Natural killer cell (primary cell): ENCODE measurements around the gene HSPA1A. TPM values are rescaled to one million over a fixed set of nuclear protein-coding genes. Genes with fewer than 3 reads are reported as not detected.

Experiments used
- ATAC-seq, 3 donors: fragments of 150-1000 bp in 2 of 3; fragments of 200-7000 bp in 1 of 3; cut with Tn5 transposase; 1 replicate in 1 of 3; 2 replicates in 2 of 3; pipeline ENCODE4 v1.10.0; 2021; ENCODE audit warnings: mild to moderate bottlenecking in 2 of 3, moderate library complexity in 2 of 3
- DNase-seq, 2 donors: peaks; one replicate each; pipeline versions ENCODE4 v3.0.0 to v3.0.0-alpha.2; 2013 to 2021; ENCODE audit warnings: mixed read lengths in 1 of 2
- H3K27ac ChIP-seq: one replicate; pipeline ENCODE4 v1.5.1; 2013; ENCODE audit warnings: mild to moderate bottlenecking, low read length
- H3K27me3 ChIP-seq: one replicate; pipeline ENCODE4 v1.6.1; 2013; ENCODE audit warnings: low read length; ENCODE audit not compliant: control insufficient read depth, insufficient read depth
- H3K36me3 ChIP-seq: one replicate; pipeline ENCODE4 v1.6.1; 2013; ENCODE audit warnings: low read length; ENCODE audit not compliant: control insufficient read depth, insufficient read depth
- H3K4me1 ChIP-seq: one replicate; pipeline ENCODE4 v1.6.1; 2013; ENCODE audit warnings: low read length; ENCODE audit not compliant: control insufficient read depth, insufficient read depth
- H3K4me3 ChIP-seq: one replicate; pipeline ENCODE4 v1.5.1; 2013; ENCODE audit warnings: low read length
- H3K9me3 ChIP-seq: one replicate; pipeline ENCODE4 v1.6.1; 2013; ENCODE audit warnings: low read length; ENCODE audit not compliant: control insufficient read depth, insufficient read depth
- H3K27ac Mint-ChIP-seq, 2 donors: one replicate each; pipeline ENCODE4 v1.8.0; 2022; ENCODE audit warnings: mild to moderate bottlenecking in 2 of 2, mixed read lengths in 2 of 2, moderate library complexity in 1 of 2
- H3K27me3 Mint-ChIP-seq, 2 donors: one replicate each; pipeline ENCODE4 v1.8.0; 2022; ENCODE audit warnings: low read depth in 2 of 2, mixed read lengths in 2 of 2
- H3K36me3 Mint-ChIP-seq: one replicate; pipeline ENCODE4 v1.8.0; 2022; ENCODE audit warnings: mixed read lengths
- H3K4me1 Mint-ChIP-seq, 2 donors: one replicate each; pipeline ENCODE4 v1.8.0; 2022; ENCODE audit warnings: mixed read lengths in 2 of 2
- H3K4me3 Mint-ChIP-seq: one replicate; pipeline ENCODE4 v1.8.0; 2022; ENCODE audit warnings: mild to moderate bottlenecking, moderate library complexity, mixed read lengths
- H3K9me3 Mint-ChIP-seq, 2 donors: one replicate each; pipeline ENCODE4 v1.8.0; 2022; ENCODE audit warnings: mixed read lengths in 2 of 2
- CTCF ChIP-seq: fragments of 200-600 bp; IDR thresholded peaks from one replicate; pipeline ENCODE4 v1.8.0; 2022; ENCODE audit warnings: antibody characterized with exemption
- WGBS: methylation state at CpG from one replicate; pipeline ENCODE4 v1.1.7; 2013; ENCODE audit warnings: missing lambda C conversion rate; ENCODE audit not compliant: insufficient coverage; 5-methylcytosine and 5-hydroxymethylcytosine counted together
- intact Hi-C: fragments of 100-400 bp; cut with micrococcal nuclease; formaldehyde crosslinking; loops from one replicate; pipeline ENCODE4 v1.14.2; 2022
- total RNA-seq, 4 donors: library from RNA; stranded (reverse); fragments of 120-200 nt in 1 of 4; gene quantifications; one replicate each; pipeline versions ENCODE4 v1.2.3 to v1.2.4, GENCODE V29; 2013 to 2022

Gene HSPA1A
- total RNA-seq, 3 donors from 2014 or later (not counting 1 experiment from before 2014, with no cell fraction given) = 24.4 to 34.6 (median 34.5) TPM

- Histone ChIP-seq H3K27ac (no peak overlapping the region), H3K4me1 (peaks cover 9% of the 10 kb centered on the region), H3K4me3 (no peak overlapping the region), H3K9me3 (no peaks in the 10 kb centered on the region), H3K36me3 (peaks cover 66% of the 10 kb centered on the region), H3K27me3 (no peaks in the 10 kb centered on the region)
- DNase-seq (no peak), ATAC-seq (no peak)
- TF ChIP-seq CTCF = no peak
- Mint-ChIP-seq H3K27ac (no peak overlapping the region), H3K27me3 (no peaks in the 10 kb centered on the region), H3K4me3 (no peak overlapping the region), H3K4me1 (peaks cover 0 to 5% of the 10 kb centered on the region in 2 donors), H3K9me3 (no peaks in the 10 kb centered on the region), H3K36me3 (no peaks in the 10 kb centered on the region)
- intact Hi-C loops = no loop called here
- 96% methylated on average over 32 of the region's 32 CpGs for WGBS
Measured at GRCh38 chr6:31782126-31782855, 33.1 kb upstream of the HSPA1A start.

GRCh38 chr6:31784098-31784925 lies 31.0 kb upstream of the HSPA1A start:
- Histone ChIP-seq H3K27me3 (no peaks in the 10 kb centered on the region), H3K4me3 (no peak overlapping the region), H3K4me1 (no peaks in the 10 kb centered on the region), H3K9me3 (no peaks in the 10 kb centered on the region), H3K27ac (no peak overlapping the region), H3K36me3 (peaks cover 59% of the 10 kb centered on the region)
- H3K36me3 Mint-ChIP-seq = no peaks in the 10 kb centered on the region
- TF ChIP-seq CTCF = no peak
- no peaks in the 10 kb centered on the region for H3K27me3 Mint-ChIP-seq
- WGBS = 98% methylated on average over 15 of the region's 15 CpGs
- no peak overlapping the region for H3K4me3 Mint-ChIP-seq
- ATAC-seq = no peak
- H3K4me1 Mint-ChIP-seq = no peaks in the 10 kb centered on the region
- no peak for DNase-seq
- H3K9me3 Mint-ChIP-seq = no peaks in the 10 kb centered on the region
- intact Hi-C loops = no loop called here
- no peak overlapping the region for H3K27ac Mint-ChIP-seq

DNA sequence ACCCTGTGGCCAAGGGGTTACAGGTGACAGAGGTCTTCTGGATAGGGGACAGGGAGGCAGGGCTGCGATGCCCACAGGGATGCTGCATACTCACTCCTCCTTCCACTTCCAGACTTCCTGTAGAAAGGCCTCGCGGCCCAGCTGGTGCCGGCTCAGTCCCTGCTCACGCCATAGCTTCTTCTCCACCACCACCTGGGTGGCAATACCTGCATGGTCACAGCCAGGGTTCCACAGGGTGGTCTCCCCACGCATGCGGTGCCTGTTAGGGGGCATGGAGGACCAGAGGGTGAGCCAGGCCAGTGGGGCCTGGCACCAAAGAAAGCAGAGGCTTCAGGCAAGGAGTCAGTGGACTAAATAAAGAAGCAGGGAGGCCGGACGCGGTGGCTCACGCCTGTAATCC lies 29.9 kb upstream of the HSPA1A start:
- DNase-seq (no peak), ATAC-seq (no peak)
- Mint-ChIP-seq H3K4me1 (peaks cover 0 to 1% of the 10 kb centered on the region in 2 donors), H3K36me3 (peaks cover 2% of the 10 kb centered on the region), H3K27me3 (no peaks in the 10 kb centered on the region), H3K9me3 (no peaks in the 10 kb centered on the region), H3K4me3 (no peak overlapping the region), H3K27ac (no peak overlapping the region)
- intact Hi-C loops = no loop called here
- Histone ChIP-seq H3K9me3 (no peaks in the 10 kb centered on the region), H3K36me3 (peaks cover 48% of the 10 kb centered on the region), H3K4me1 (no peaks in the 10 kb centered on the region), H3K27me3 (no peaks in the 10 kb centered on the region), H3K27ac (no peak overlapping the region), H3K4me3 (no peak overlapping the region)
- WGBS = 99% methylated on average over 11 of the region's 11 CpGs
- TF ChIP-seq CTCF = no peak
